Mucosa of descending colon (tissue), 3 donors: ENCODE results near the gene SIGLEC7. TPM values are rescaled to one million over a fixed set of nuclear protein-coding genes. Genes with fewer than 3 reads are reported as not detected.
"Not testable (repeated sequence)": the region's sequence is repeated elsewhere in the genome, so short reads cannot be mapped to it uniquely, and the experiment has no call there.

Source experiments
- ATAC-seq: fragments of 200-7000 bp; cut with Tn5 transposase; one replicate; pipeline ENCODE4 v1.9.1; 2020; ENCODE audit warnings: mild to moderate bottlenecking, moderate library complexity
- DNase-seq, 3 donors: peaks; one replicate each; pipeline ENCODE4 v3.0.0-alpha.2; 2020
- H3K36me3 ChIP-seq: fragments of 200-600 bp; one replicate; pipeline ENCODE4 v1.8.0; 2021; ENCODE audit warnings: low read depth, mild to moderate bottlenecking
- H3K4me1 ChIP-seq: fragments of 200-600 bp; one replicate; pipeline ENCODE4 v1.8.0; 2021; ENCODE audit warnings: low read depth, mild to moderate bottlenecking
- H3K4me3 ChIP-seq: fragments of 200-600 bp; one replicate; pipeline ENCODE4 v1.8.0; 2021; ENCODE audit warnings: mild to moderate bottlenecking
- H3K9me3 ChIP-seq: fragments of 200-600 bp; one replicate; pipeline ENCODE4 v1.8.0; 2021; ENCODE audit warnings: mild to moderate bottlenecking
- intact Hi-C, 2 donors: fragments of 100-400 bp; cut with DNase I in 1 of 2; cut with micrococcal nuclease in 1 of 2; formaldehyde crosslinking; loops; one replicate each; pipeline versions ENCODE4 v1.11.0 to v1.11.1; 2022; cut with DNase I, micrococcal nuclease
- total RNA-seq, 3 donors: library from RNA; stranded (reverse); fragmentation: NEBNext Ultra II Directional in 2 of 3; extraction: Animal tissue kit (Norgen Biotek cat#: 25700) in 2 of 3; gene quantifications; one replicate each; pipeline versions ENCODE4 v1.2.1 to v1.2.4, GENCODE V29; 2021 to 2023
- TF ChIP-seq, protein P1 (sequence below): fragments of 200-600 bp; IDR thresholded peaks from one replicate; pipeline ENCODE4 v1.8.0; 2022; ENCODE audit warnings: antibody characterized with exemption, mild to moderate bottlenecking
- donor health status: DM: no; HTN: no; CAD: no; lungs with moderate emphysema.
- donor health status: DM: no; HTN: no; CAD: no.
- donor health status: DM: no; HTN: yes; CAD: no.

Gene SIGLEC7
- total RNA-seq, 3 donors from 2014 or later = 1.2 to 2.5 (median 1.4) TPM

GRCh38 chr19:51140441-51140840 is 1.7 kb upstream of the SIGLEC7 start:
- ATAC-seq (no peak), DNase-seq (peak in 1 of 3 donors; percentile 33)
- no peaks in the 10 kb centered on the region for H3K4me1 ChIP-seq
- intact Hi-C loops = no loop called here
- TF ChIP-seq, protein P1, sequence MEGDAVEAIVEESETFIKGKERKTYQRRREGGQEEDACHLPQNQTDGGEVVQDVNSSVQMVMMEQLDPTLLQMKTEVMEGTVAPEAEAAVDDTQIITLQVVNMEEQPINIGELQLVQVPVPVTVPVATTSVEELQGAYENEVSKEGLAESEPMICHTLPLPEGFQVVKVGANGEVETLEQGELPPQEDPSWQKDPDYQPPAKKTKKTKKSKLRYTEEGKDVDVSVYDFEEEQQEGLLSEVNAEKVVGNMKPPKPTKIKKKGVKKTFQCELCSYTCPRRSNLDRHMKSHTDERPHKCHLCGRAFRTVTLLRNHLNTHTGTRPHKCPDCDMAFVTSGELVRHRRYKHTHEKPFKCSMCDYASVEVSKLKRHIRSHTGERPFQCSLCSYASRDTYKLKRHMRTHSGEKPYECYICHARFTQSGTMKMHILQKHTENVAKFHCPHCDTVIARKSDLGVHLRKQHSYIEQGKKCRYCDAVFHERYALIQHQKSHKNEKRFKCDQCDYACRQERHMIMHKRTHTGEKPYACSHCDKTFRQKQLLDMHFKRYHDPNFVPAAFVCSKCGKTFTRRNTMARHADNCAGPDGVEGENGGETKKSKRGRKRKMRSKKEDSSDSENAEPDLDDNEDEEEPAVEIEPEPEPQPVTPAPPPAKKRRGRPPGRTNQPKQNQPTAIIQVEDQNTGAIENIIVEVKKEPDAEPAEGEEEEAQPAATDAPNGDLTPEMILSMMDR = no peak
- no peak overlapping the region for H3K4me3 ChIP-seq
- H3K9me3 ChIP-seq = no peaks in the 10 kb centered on the region
- H3K36me3 ChIP-seq = no peaks in the 10 kb centered on the region

DNA sequence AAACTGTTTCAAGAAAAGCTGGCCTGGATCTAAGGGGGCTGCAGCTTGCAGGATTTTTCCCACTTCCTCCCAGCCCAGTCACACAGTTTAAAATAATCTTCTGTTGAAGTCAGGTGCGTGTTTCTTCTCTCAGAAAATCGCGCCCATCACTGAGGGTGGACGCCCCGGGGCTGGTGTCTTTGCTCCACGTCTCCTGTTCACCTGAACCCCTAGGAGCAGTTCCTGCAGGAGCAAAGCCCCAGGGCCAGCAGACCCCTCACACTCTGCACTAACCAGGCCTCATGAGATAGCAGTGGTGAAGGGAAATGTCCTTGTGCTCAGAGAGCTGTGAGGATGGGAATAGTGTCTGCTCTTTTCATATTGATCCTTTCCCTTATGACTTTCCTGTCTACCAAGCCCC is 920 bp upstream of the SIGLEC7 start:
- TF ChIP-seq, protein P1 = no peak
- intact Hi-C loops = no loop called here
- H3K4me1 ChIP-seq = no peaks in the 10 kb centered on the region
- H3K9me3 ChIP-seq = no peaks in the 10 kb centered on the region
- DNase-seq (no peak), ATAC-seq (no peak)
- no peak overlapping the region for H3K4me3 ChIP-seq
- no peaks in the 10 kb centered on the region for H3K36me3 ChIP-seq

DNA sequence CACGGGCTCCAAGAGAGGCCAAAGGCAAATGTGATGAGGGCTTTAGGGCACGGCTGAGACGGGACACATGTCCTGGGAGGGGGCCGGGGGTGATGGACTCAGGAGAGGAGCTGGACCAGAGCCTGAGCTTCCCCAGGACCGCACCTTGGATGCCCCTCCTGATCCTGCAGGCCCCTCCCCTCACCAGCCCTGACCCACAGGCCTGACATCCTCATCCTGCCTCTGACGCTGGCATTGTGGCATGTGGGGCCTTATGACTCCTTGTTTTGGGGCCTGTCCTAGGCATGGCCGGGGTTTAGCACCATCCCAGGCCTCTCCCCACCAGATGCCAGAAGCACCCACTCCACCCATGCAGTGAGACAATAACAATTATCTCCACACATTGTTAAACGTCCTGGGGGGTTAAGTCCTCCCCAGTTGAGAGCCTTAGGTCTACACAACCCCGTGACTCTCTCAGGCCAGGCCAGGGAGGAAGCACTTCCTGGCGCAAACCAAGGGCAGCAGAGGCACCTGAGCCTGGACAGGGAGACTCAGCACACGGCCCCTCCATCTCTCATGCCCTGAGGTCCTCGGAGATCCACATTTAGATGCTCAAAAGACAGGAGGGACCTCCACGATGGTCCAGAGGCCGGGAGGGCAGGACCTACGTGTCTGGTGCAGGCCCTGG is 841 bp downstream of the SIGLEC7 start:
- peak in 1 of 3 donors; percentile 37 for DNase-seq
- ATAC-seq, H3K4me3 ChIP-seq, H3K36me3 ChIP-seq, intact Hi-C loops, H3K4me1 ChIP-seq, H3K9me3 ChIP-seq: not testable (repeated sequence)

- Histone ChIP-seq H3K4me3 (no peak overlapping the region), H3K4me1 (no peaks in the 10 kb centered on the region), H3K9me3 (no peaks in the 10 kb centered on the region), H3K36me3 (no peaks in the 10 kb centered on the region)
- ATAC-seq (no peak), DNase-seq (no peak)
- intact Hi-C loops = no loop called here
- TF ChIP-seq, protein P1 = no peak
Measured at GRCh38 chr19:51143486-51143885, 1.4 kb downstream of the SIGLEC7 start.

DNA sequence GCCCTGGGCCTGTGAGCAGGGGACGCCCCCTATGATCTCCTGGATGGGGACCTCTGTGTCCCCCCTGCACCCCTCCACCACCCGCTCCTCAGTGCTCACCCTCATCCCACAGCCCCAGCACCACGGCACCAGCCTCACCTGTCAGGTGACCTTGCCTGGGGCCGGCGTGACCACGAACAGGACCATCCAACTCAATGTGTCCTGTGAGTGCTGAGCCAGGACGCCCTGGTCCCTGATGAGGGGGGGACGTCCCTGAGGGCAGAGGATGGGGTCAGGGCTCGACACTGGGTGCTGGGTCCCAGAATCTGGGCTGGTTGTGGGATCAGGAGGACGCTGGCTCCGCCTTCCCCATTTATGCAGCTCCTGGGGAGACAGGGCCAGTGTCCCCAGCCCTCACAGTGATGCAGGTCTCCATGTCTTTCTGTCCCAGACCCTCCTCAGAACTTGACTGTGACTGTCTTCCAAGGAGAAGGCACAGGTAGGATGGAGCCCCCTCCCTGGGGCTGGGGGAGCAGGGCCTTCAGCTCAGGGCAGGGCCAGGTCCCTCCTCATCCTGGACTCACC is 2.5 kb downstream of the SIGLEC7 start:
- DNase-seq = peak in 1 of 3 donors; percentile 19
- Histone ChIP-seq H3K4me3 (no peak overlapping the region), H3K4me1 (no peaks in the 10 kb centered on the region), H3K36me3 (no peaks in the 10 kb centered on the region), H3K9me3 (no peaks in the 10 kb centered on the region)
- TF ChIP-seq, protein P1 = no peak
- intact Hi-C loops = no loop called here
- no peak for ATAC-seq

- H3K4me3 ChIP-seq = no peak overlapping the region
- DNase-seq (no peak), ATAC-seq (no peak)
- H3K9me3 ChIP-seq = no peaks in the 10 kb centered on the region
- no peaks in the 10 kb centered on the region for H3K4me1 ChIP-seq
- TF ChIP-seq, protein P1 = no peak
- no peaks in the 10 kb centered on the region for H3K36me3 ChIP-seq
- intact Hi-C loops = no loop called here
Measured at GRCh38 chr19:51145916-51146493, 3.9 kb downstream of the SIGLEC7 start.
